ENCODE measurements around the gene KSR2.
"Not testable (repeated sequence)": the region's sequence is repeated elsewhere in the genome, so short reads cannot be mapped to it uniquely, and the experiment has no call there.

The KSR2 gene

DNA sequence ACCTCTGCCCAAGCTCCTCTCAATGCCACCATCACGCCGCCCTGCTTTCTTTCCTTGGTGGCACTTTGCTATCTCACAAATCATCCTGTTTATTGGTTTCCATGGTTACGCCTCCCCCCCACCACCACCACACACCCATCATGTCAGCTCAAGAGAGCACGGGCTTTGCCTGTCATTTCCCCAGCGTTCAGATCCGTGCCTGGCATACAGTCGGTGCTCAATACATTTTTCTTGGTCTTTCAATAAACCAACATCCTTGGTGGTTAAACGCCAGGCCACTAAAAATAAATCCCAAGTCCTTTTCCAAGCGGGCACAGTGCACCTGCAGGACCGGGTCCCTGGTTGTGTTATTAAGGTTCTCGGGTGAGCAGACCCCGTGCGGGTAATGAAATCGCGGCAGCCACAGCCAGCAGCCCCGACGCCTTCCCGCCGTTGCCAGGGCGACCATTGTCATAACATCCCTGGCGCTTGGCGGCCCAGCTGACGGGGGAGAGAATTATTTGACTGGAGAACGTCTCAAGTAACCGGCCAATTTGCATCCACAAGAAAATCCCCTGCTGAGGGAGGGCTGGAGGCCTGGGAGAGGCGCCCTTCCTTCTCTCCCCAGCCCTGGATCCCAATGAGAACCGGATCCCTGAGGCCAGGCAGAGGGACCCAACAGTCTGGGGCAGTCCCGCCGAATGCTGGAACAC lies 92.9 kb downstream of the KSR2 start:
- no peak for DNase-seq (ENCODE audit: extremely low read depth, low read depth)
- H3K4me3 ChIP-seq (replicated peaks; ENCODE audit: low read depth, low read length): no peak overlapping the region
- no peak for TF ChIP-seq CTCF (IDR thresholded peaks at IDR 0.05; ENCODE audit: low read depth, low read length, missing control alignments)

DNA sequence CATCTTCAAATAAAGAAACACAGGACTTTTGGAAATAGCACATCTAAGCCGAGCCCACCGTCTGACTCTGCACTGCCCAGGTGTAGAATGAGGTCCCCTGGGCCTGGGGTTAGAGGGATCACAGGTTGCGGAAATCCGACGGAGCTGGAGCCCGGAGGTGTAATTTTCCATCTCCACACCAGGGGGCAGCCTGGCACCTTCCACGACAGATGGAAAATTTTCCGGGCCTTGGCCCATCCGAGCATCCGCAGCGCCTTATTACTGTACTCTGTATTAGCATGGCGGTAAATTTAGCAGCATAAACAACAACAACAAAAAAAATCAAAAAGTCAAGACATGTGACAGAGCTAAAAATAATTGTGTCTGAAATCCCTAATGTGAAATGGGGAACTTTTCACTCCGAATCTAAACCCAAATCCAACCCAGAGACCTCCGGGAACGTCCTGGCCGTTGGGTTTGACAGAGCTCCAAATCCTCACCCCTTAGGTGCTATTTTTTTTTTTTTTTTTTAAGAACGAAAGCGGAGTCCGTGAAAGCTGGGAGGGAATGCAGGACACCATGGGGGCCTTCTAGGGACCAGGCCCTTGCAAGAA lies 93.9 kb downstream of the KSR2 start:
- no peak overlapping the region for H3K4me3 ChIP-seq (replicated peaks; ENCODE audit: low read depth, low read length)
- TF ChIP-seq CTCF (IDR thresholded peaks at IDR 0.05; ENCODE audit: low read depth, low read length, missing control alignments): peak; percentile 84
- DNase-seq (ENCODE audit: extremely low read depth, low read depth): no peak

GRCh38 chr12:117874198-117874597 lies 94.6 kb downstream of the KSR2 start:
- DNase-seq (ENCODE audit: extremely low read depth, low read depth); H3K4me3 ChIP-seq (replicated peaks; ENCODE audit: low read depth, low read length): not testable (repeated sequence)

DNA sequence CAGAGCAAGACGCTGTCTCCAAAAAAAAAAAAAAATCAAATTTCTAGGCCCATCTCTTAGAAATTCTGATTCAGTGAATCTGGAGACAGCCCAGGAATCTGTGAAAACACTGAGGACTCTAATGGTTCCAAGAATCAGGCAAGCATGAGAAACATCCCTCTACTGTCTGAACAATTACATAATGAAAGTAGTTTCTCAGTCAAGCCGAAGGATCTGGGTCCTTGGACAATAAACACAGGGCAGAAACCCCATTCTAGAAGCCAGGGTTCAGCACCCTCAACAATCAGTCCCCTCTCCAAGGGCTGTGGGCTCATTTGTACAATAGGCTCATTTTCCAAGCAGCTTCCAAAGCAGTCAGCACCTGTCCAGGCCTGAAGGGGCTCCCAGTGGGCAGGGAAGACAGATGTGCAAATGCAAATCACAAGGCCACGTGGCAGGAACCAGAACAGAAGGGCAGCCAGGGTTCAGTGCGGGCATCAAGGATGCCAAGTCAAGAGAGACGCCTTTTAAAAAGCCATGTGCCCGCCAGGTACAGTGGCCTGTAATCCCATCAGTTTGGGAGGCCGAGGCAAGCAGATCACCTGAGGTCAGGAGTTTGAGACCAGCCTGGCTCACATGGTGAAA lies 96.1 kb downstream of the KSR2 start:
- no peak for TF ChIP-seq CTCF (IDR thresholded peaks at IDR 0.05; ENCODE audit: low read depth, low read length, missing control alignments)
- DNase-seq (ENCODE audit: extremely low read depth, low read depth): no peak
- H3K4me3 ChIP-seq (replicated peaks; ENCODE audit: low read depth, low read length): no peak overlapping the region

DNA sequence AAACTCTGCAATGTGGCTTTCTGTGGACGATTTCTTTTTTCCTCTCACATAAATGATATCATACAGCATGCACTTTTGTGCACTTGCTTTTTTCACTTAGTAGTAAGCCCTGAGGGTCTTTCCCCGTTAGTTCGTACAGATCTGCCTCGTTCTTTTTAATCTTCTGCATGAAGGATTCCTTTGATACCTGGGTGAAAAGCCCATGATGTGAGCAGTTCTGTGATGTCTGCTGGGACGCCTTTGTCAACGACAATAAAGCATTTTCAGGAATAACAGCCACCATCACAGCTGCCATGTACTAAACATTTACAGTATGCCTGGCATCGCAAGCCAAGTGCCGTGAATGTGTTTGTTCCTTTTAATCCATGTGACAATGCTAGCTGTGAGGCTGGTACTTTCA lies 99.2 kb downstream of the KSR2 start:
- no peak overlapping the region for H3K4me3 ChIP-seq (replicated peaks; ENCODE audit: low read depth, low read length)
- no peak for DNase-seq (ENCODE audit: extremely low read depth, low read depth)
- no peak for TF ChIP-seq CTCF (IDR thresholded peaks at IDR 0.05; ENCODE audit: low read depth, low read length, missing control alignments)

GRCh38 chr12:117867348-117867747 lies 101.4 kb downstream of the KSR2 start:
- no peak for TF ChIP-seq CTCF (IDR thresholded peaks at IDR 0.05; ENCODE audit: low read depth, low read length, missing control alignments)
- no peak overlapping the region for H3K4me3 ChIP-seq (replicated peaks; ENCODE audit: low read depth, low read length)

DNA sequence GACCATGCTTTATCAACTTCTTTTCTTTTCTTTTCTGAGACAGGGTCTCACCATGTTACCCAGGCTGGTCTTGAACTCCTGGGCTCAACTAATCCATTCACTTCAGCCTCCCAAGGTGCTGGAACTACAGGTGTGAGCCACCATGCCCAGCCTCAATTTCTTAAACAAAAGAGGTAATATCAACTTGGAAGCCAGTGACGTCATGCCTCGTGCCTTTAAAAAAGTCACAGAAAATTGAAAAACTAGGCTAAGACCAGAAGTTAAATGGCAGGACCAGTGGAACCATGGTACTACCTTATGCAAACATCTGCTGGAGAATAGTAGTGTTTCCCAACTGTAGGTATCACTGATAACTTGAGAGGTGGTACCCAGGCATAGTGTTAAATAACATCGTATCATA lies 103.3 kb downstream of the KSR2 start:
- TF ChIP-seq CTCF (IDR thresholded peaks at IDR 0.05; ENCODE audit: low read depth, low read length, missing control alignments): no peak
- DNase-seq (ENCODE audit: extremely low read depth, low read depth): no peak
- no peak overlapping the region for H3K4me3 ChIP-seq (replicated peaks; ENCODE audit: low read depth, low read length)

More at GRCh38 chr12:117867348-117867747, 101.4 kb downstream of the KSR2 start:
- DNase-seq (ENCODE audit: extremely low read depth, low read depth): no peak

Measured in HFF-Myc (cell line).